Calu3 (cell line): ENCODE results near the gene PTBP2. TPM values are rescaled to one million over a fixed set of nuclear protein-coding genes. Genes with fewer than 3 reads are reported as not detected.

Source experiments
- BruUV-seq: library from RNA; stranded (reverse); fragments of 400-500 nt; replicated peaks from 2 replicates; lab custom pipeline; 2021; lab: Mats Ljungman, UMichigan
- CTCF ChIA-PET: fragments of 300-600 bp; sonication (Branson Sonifier 250); formaldehyde crosslinking; loops from one replicate; lab custom pipeline; 2022; ENCODE audit warnings: antibody characterized with exemption; lab: Charles Lee
- DNase-seq: peaks from one replicate; pipeline ENCODE4 v3.0.0; 2022
- H3K27ac Mint-ChIP-seq: one replicate; pipeline ENCODE4 v1.8.0; 2022; ENCODE audit warnings: mixed read lengths; ENCODE audit not compliant: unreplicated experiment
- H3K27me3 Mint-ChIP-seq: one replicate; pipeline ENCODE4 v1.8.0; 2022; ENCODE audit warnings: mixed read lengths; ENCODE audit not compliant: unreplicated experiment
- H3K36me3 Mint-ChIP-seq: one replicate; pipeline ENCODE4 v1.8.0; 2022; ENCODE audit warnings: mild to moderate bottlenecking, moderate library complexity, mixed read lengths; ENCODE audit not compliant: insufficient read depth, unreplicated experiment
- H3K4me1 Mint-ChIP-seq: one replicate; pipeline ENCODE4 v1.8.0; 2022; ENCODE audit warnings: mild to moderate bottlenecking, low read depth, mixed read lengths; ENCODE audit not compliant: unreplicated experiment
- H3K4me3 Mint-ChIP-seq: one replicate; pipeline ENCODE4 v1.8.0; 2022; ENCODE audit warnings: mild to moderate bottlenecking, low read depth, moderate library complexity, mixed read lengths; ENCODE audit not compliant: unreplicated experiment
- H3K9me3 Mint-ChIP-seq: one replicate; pipeline ENCODE4 v1.8.0; 2022; ENCODE audit warnings: low read depth, mixed read lengths; ENCODE audit not compliant: unreplicated experiment
- CTCF ChIP-seq: fragments of 200-600 bp; IDR thresholded peaks from one replicate; pipeline ENCODE4 v1.8.0; 2022; ENCODE audit warnings: antibody characterized with exemption; ENCODE audit not compliant: unreplicated experiment
- intact Hi-C: fragments of 100-400 bp; cut with micrococcal nuclease; formaldehyde crosslinking; loops from one replicate; pipeline ENCODE4 v1.10.0; 2022; ENCODE audit not compliant: unreplicated experiment
- total RNA-seq: library from RNA; stranded (reverse); gene quantifications from 2 replicates; pipeline ENCODE4 v1.2.3, GENCODE V29; 2022

The PTBP2 gene
- total RNA-seq, 1 experiment from 2014 or later = 31.0 TPM

GRCh38 chr1:96772349-96772748, 50.8 kb downstream of the PTBP2 start:
- no peak for DNase-seq
- CTCF ChIA-PET = no interaction called here

GRCh38 chr1:96772972-96773371, 51.4 kb downstream of the PTBP2 start:
- no peaks in the 10 kb centered on the region for H3K4me1 Mint-ChIP-seq
- no peaks in the 10 kb centered on the region for H3K9me3 Mint-ChIP-seq
- no peak for DNase-seq
- CTCF ChIA-PET = no interaction called here
- no peak for TF ChIP-seq CTCF
- no peak overlapping the region for H3K4me3 Mint-ChIP-seq
- H3K27me3 Mint-ChIP-seq = no peaks in the 10 kb centered on the region
- intact Hi-C loops = no loop called here
- BruUV-seq = no TSS peak
- no peak overlapping the region for H3K27ac Mint-ChIP-seq
- peaks cover 5% of the 10 kb centered on the region for H3K36me3 Mint-ChIP-seq

More at GRCh38 chr1:96772349-96772748, 50.8 kb downstream of the PTBP2 start:
- no peaks in the 10 kb centered on the region for H3K9me3 Mint-ChIP-seq
- no peak overlapping the region for H3K27ac Mint-ChIP-seq
- H3K4me1 Mint-ChIP-seq = no peaks in the 10 kb centered on the region
- intact Hi-C loops = no loop called here
- no TSS peak for BruUV-seq
- H3K27me3 Mint-ChIP-seq = no peaks in the 10 kb centered on the region
- peaks cover 5% of the 10 kb centered on the region for H3K36me3 Mint-ChIP-seq
- TF ChIP-seq CTCF = no peak
- H3K4me3 Mint-ChIP-seq = no peak overlapping the region

DNA sequence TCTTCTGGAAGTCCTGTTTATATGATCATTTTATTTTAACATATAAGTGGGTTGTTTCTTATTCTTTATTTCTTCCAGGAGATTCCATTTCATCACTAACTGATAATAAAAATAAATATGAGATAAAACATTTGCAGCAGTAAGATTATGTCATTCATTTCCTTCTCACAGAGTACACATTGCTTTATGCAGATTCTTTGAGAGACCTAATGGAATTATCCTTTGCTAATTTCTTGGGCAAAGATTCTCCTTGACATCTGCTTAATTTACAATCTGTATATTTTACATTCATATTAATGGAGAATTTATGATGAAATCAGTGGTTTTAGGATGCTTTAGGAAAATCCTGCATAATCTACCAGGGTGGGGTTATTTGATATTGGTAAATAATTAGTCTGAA, 60.6 kb downstream of the PTBP2 start:
- peaks cover 12% of the 10 kb centered on the region for H3K36me3 Mint-ChIP-seq

GRCh38 chr1:96782856-96783255, 61.3 kb downstream of the PTBP2 start:
- Mint-ChIP-seq H3K36me3 (peaks cover 14% of the 10 kb centered on the region), H3K9me3 (no peaks in the 10 kb centered on the region), H3K4me3 (no peak overlapping the region), H3K27me3 (no peaks in the 10 kb centered on the region), H3K27ac (no peak overlapping the region), H3K4me1 (no peaks in the 10 kb centered on the region)
- DNase-seq = no peak
- intact Hi-C loops = no loop called here
- TF ChIP-seq CTCF = no peak
- CTCF ChIA-PET = no interaction called here
- no TSS peak for BruUV-seq

More for the DNA sequence above, 60.6 kb downstream of the PTBP2 start:
- Mint-ChIP-seq H3K4me3 (no peak overlapping the region), H3K9me3 (no peaks in the 10 kb centered on the region), H3K27me3 (no peaks in the 10 kb centered on the region), H3K4me1 (no peaks in the 10 kb centered on the region), H3K27ac (no peak overlapping the region)
- CTCF ChIA-PET = no interaction called here
- BruUV-seq = no TSS peak
- DNase-seq = no peak
- intact Hi-C loops = no loop called here
- no peak for TF ChIP-seq CTCF
